ENCODE data around the gene GPX4. TPM values are rescaled to one million over a fixed set of nuclear protein-coding genes. Genes with fewer than 3 reads are reported as not detected.

Gene GPX4
- total and polyA plus RNA-seq, 2 experiments from 2014 or later: 351 to 573 TPM

DNA sequence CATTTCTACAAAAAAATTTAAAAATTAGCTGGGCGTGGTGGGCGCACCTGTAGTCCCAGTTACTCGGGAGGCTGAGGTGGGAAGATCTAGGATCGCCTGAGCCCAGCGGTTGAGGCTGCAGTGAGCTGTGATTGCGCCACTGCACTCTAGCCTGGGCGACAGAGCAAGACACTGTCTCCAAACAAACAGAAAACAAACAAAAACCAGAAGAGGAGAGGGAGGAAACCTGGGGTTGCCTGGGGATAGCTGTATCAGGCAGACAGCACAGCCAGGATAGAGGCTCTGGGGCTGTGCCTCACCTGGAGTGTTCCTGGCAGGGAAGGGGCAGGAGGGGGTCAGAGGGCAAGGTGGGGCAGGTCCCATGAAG lies 6.0 kb upstream of the GPX4 start:
- Histone ChIP-seq H3K4me1 (ENCODE audit: insufficient read depth) (peaks cover 10% of the 10 kb centered on the region), H4K20me1 (replicated peaks; ENCODE audit: insufficient read depth) (peaks cover 10% of the 10 kb centered on the region), H3K27ac (ENCODE audit: low read depth) (no peak overlapping the region), H3K79me2 (replicated peaks; ENCODE audit: insufficient read depth) (peaks cover 23% of the 10 kb centered on the region), H3K9me2 (ENCODE audit: insufficient read depth) (no peaks in the 10 kb centered on the region), H2AFZ (no peak overlapping the region), H3K27me3 (ENCODE audit: insufficient read depth) (no peaks in the 10 kb centered on the region), H3F3A (replicated peaks; ENCODE audit: low read depth) (peaks cover 22% of the 10 kb centered on the region), H3K36me3 (ENCODE audit: insufficient read depth) (no peaks in the 10 kb centered on the region), H3K4me2 (no peak overlapping the region), H3K4me3 (no peak overlapping the region)
- Mint-ChIP-seq H3K9me3 (no peaks in the 10 kb centered on the region), H3K4me1 (peaks cover 14% of the 10 kb centered on the region), H3K27ac (no peak overlapping the region), H3K4me3 (no peak overlapping the region; the same call in 2 of the 3 replicates), H3K27me3 (ENCODE audit: insufficient read depth, low read depth, poor library complexity) (peaks cover 26% of the 10 kb centered on the region), H3K36me3 (ENCODE audit: low read depth) (peaks cover 9% of the 10 kb centered on the region)
- DNase-seq (ENCODE audit: low spot score) (no peak), ATAC-seq (no peak)
- TF ChIP-seq POLR2AphosphoS5 (IDR thresholded peaks at IDR 0.05; ENCODE audit: low read depth): no peak
- TF ChIP-seq NANOG (IDR thresholded peaks at IDR 0.05; ENCODE audit: borderline replicate concordance): no peak
- TF ChIP-seq, protein P1, sequence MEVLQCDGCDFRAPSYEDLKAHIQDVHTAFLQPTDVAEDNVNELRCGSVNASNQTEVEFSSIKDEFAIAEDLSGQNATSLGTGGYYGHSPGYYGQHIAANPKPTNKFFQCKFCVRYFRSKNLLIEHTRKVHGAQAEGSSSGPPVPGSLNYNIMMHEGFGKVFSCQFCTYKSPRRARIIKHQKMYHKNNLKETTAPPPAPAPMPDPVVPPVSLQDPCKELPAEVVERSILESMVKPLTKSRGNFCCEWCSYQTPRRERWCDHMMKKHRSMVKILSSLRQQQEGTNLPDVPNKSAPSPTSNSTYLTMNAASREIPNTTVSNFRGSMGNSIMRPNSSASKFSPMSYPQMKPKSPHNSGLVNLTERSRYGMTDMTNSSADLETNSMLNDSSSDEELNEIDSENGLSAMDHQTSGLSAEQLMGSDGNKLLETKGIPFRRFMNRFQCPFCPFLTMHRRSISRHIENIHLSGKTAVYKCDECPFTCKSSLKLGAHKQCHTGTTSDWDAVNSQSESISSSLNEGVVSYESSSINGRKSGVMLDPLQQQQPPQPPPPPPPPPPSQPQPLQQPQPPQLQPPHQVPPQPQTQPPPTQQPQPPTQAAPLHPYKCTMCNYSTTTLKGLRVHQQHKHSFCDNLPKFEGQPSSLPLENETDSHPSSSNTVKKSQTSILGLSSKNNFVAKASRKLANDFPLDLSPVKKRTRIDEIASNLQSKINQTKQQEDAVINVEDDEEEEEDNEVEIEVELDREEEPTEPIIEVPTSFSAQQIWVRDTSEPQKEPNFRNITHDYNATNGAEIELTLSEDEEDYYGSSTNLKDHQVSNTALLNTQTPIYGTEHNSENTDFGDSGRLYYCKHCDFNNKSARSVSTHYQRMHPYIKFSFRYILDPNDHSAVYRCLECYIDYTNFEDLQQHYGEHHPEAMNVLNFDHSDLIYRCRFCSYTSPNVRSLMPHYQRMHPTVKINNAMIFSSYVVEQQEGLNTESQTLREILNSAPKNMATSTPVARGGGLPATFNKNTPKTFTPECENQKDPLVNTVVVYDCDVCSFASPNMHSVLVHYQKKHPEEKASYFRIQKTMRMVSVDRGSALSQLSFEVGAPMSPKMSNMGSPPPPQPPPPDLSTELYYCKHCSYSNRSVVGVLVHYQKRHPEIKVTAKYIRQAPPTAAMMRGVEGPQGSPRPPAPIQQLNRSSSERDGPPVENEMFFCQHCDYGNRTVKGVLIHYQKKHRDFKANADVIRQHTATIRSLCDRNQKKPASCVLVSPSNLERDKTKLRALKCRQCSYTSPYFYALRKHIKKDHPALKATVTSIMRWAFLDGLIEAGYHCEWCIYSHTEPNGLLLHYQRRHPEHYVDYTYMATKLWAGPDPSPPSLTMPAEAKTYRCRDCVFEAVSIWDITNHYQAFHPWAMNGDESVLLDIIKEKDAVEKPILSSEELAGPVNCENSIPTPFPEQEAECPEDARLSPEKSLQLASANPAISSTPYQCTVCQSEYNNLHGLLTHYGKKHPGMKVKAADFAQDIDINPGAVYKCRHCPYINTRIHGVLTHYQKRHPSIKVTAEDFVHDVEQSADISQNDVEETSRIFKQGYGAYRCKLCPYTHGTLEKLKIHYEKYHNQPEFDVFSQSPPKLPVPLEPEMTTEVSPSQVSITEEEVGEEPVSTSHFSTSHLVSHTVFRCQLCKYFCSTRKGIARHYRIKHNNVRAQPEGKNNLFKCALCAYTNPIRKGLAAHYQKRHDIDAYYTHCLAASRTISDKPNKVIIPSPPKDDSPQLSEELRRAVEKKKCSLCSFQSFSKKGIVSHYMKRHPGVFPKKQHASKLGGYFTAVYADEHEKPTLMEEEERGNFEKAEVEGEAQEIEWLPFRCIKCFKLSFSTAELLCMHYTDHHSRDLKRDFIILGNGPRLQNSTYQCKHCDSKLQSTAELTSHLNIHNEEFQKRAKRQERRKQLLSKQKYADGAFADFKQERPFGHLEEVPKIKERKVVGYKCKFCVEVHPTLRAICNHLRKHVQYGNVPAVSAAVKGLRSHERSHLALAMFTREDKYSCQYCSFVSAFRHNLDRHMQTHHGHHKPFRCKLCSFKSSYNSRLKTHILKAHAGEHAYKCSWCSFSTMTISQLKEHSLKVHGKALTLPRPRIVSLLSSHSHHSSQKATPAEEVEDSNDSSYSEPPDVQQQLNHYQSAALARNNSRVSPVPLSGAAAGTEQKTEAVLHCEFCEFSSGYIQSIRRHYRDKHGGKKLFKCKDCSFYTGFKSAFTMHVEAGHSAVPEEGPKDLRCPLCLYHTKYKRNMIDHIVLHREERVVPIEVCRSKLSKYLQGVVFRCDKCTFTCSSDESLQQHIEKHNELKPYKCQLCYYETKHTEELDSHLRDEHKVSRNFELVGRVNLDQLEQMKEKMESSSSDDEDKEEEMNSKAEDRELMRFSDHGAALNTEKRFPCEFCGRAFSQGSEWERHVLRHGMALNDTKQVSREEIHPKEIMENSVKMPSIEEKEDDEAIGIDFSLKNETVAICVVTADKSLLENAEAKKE (CRISPR knock-in tag; IDR thresholded peaks at IDR 0.05): no peak
- TF ChIP-seq, protein P2, sequence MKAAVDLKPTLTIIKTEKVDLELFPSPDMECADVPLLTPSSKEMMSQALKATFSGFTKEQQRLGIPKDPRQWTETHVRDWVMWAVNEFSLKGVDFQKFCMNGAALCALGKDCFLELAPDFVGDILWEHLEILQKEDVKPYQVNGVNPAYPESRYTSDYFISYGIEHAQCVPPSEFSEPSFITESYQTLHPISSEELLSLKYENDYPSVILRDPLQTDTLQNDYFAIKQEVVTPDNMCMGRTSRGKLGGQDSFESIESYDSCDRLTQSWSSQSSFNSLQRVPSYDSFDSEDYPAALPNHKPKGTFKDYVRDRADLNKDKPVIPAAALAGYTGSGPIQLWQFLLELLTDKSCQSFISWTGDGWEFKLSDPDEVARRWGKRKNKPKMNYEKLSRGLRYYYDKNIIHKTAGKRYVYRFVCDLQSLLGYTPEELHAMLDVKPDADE (IDR thresholded peaks at IDR 0.05): no peak
- TF ChIP-seq, protein P3, sequence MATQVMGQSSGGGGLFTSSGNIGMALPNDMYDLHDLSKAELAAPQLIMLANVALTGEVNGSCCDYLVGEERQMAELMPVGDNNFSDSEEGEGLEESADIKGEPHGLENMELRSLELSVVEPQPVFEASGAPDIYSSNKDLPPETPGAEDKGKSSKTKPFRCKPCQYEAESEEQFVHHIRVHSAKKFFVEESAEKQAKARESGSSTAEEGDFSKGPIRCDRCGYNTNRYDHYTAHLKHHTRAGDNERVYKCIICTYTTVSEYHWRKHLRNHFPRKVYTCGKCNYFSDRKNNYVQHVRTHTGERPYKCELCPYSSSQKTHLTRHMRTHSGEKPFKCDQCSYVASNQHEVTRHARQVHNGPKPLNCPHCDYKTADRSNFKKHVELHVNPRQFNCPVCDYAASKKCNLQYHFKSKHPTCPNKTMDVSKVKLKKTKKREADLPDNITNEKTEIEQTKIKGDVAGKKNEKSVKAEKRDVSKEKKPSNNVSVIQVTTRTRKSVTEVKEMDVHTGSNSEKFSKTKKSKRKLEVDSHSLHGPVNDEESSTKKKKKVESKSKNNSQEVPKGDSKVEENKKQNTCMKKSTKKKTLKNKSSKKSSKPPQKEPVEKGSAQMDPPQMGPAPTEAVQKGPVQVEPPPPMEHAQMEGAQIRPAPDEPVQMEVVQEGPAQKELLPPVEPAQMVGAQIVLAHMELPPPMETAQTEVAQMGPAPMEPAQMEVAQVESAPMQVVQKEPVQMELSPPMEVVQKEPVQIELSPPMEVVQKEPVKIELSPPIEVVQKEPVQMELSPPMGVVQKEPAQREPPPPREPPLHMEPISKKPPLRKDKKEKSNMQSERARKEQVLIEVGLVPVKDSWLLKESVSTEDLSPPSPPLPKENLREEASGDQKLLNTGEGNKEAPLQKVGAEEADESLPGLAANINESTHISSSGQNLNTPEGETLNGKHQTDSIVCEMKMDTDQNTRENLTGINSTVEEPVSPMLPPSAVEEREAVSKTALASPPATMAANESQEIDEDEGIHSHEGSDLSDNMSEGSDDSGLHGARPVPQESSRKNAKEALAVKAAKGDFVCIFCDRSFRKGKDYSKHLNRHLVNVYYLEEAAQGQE (IDR thresholded peaks at IDR 0.05; ENCODE audit: unreplicated experiment): no peak
- no peak for TF ChIP-seq STAT1 (IDR thresholded peaks at IDR 0.05; ENCODE audit: unreplicated experiment)
- no peak for TF ChIP-seq CREB1 (CRISPR knock-in tag; IDR thresholded peaks at IDR 0.05; ENCODE audit: low read depth)
- no peak for TF ChIP-seq ZNF114 (CRISPR knock-in tag; IDR thresholded peaks at IDR 0.05)
- TF ChIP-seq EZH2 (IDR thresholded peaks at IDR 0.05; ENCODE audit: low read depth, unreplicated experiment): no peak
- no peak for TF ChIP-seq ZNF331 (CRISPR knock-in tag; IDR thresholded peaks at IDR 0.05; ENCODE audit: low read depth)
- no peak for TF ChIP-seq JUNB (IDR thresholded peaks at IDR 0.05; ENCODE audit: unreplicated experiment)
- TF ChIP-seq, protein P4, sequence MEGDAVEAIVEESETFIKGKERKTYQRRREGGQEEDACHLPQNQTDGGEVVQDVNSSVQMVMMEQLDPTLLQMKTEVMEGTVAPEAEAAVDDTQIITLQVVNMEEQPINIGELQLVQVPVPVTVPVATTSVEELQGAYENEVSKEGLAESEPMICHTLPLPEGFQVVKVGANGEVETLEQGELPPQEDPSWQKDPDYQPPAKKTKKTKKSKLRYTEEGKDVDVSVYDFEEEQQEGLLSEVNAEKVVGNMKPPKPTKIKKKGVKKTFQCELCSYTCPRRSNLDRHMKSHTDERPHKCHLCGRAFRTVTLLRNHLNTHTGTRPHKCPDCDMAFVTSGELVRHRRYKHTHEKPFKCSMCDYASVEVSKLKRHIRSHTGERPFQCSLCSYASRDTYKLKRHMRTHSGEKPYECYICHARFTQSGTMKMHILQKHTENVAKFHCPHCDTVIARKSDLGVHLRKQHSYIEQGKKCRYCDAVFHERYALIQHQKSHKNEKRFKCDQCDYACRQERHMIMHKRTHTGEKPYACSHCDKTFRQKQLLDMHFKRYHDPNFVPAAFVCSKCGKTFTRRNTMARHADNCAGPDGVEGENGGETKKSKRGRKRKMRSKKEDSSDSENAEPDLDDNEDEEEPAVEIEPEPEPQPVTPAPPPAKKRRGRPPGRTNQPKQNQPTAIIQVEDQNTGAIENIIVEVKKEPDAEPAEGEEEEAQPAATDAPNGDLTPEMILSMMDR (conservative IDR thresholded peaks at IDR 0.05; ENCODE audit: low read depth in 2 of 2): no peak
- no peak for TF ChIP-seq EZH2phosphoT487 (IDR thresholded peaks at IDR 0.05; ENCODE audit: unreplicated experiment)
